ENCODE data around the gene ZNF407.

Gene ZNF407

DNA sequence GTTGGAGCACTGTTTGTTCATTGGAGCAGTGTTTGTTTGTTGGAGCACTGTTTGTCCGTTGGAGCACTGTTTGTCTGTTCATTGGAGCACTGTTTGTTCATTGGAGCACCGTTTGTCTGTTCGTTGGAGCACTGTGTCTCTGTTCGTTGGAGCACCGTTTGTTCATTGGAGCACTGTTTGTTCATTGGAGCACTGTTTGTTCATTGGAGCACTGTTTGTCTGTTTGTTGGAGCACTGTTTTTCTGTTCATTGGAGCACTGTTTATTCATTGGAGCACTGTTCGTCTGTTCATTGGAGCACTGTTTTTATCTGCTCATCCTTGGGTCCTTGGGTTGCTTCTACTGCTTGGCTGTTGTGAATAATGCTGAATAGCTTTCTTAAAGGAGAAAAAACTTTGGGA lies 74.7 kb downstream of the ZNF407 start:
- Histone ChIP-seq H3K4me2 (ENCODE audit: low read depth, low read length, poor library complexity, severe bottlenecking) (no peak overlapping the region), H3K9me2 (replicated peaks; ENCODE audit: insufficient read depth, low read length) (no peaks in the 10 kb centered on the region), H3F3A (ENCODE audit: insufficient read depth) (no peaks in the 10 kb centered on the region), H3K79me2 (ENCODE audit: insufficient read depth, low read length) (no peaks in the 10 kb centered on the region), H3K27ac (ENCODE audit: low read depth, low read length) (no peak overlapping the region), H3K4me3 (ENCODE audit: insufficient read depth, low read length, poor library complexity, severe bottlenecking) (no peak overlapping the region), H4K20me1 (ENCODE audit: low read depth, low read length) (no peaks in the 10 kb centered on the region), H3K9me3 (ENCODE audit: insufficient read depth, low read length) (no peaks in the 10 kb centered on the region), H3K27me3 (ENCODE audit: low read length) (no peaks in the 10 kb centered on the region), H2AFZ (ENCODE audit: low read depth, low read length, severe bottlenecking) (no peak overlapping the region), H3K9ac (ENCODE audit: low read length) (no peak overlapping the region), H3K36me3 (ENCODE audit: low read length) (no peaks in the 10 kb centered on the region)
- TF ChIP-seq, protein P1, sequence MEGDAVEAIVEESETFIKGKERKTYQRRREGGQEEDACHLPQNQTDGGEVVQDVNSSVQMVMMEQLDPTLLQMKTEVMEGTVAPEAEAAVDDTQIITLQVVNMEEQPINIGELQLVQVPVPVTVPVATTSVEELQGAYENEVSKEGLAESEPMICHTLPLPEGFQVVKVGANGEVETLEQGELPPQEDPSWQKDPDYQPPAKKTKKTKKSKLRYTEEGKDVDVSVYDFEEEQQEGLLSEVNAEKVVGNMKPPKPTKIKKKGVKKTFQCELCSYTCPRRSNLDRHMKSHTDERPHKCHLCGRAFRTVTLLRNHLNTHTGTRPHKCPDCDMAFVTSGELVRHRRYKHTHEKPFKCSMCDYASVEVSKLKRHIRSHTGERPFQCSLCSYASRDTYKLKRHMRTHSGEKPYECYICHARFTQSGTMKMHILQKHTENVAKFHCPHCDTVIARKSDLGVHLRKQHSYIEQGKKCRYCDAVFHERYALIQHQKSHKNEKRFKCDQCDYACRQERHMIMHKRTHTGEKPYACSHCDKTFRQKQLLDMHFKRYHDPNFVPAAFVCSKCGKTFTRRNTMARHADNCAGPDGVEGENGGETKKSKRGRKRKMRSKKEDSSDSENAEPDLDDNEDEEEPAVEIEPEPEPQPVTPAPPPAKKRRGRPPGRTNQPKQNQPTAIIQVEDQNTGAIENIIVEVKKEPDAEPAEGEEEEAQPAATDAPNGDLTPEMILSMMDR (IDR thresholded peaks at IDR 0.05; ENCODE audit: insufficient read depth, low read length, poor library complexity, severe bottlenecking) = no peak
- TF ChIP-seq EZH2phosphoT487 (conservative IDR thresholded peaks at IDR 0.05; ENCODE audit: low read length) = no peak

DNA sequence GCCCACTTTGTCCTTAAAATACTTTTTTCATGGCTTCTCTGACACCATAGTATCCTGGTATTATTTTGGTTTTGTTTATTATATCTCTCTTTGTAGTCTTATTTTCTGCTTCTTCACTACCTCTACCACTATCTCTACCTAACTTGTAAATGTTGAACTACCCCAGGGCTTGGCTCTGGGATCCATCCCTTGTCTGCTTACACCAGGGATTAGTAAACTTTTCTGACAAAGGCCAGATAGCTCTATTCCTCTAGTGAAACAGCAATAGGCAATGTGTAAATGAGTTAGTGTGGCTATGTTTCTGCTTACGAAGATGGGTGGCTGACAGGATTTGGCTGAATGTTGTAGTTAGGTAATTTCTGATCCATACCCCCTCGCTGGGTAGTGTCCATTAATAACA lies 76.8 kb downstream of the ZNF407 start:
- Histone ChIP-seq H3K4me3 (ENCODE audit: insufficient read depth, low read length, poor library complexity, severe bottlenecking) (no peak overlapping the region), H3K27ac (ENCODE audit: low read depth, low read length) (no peak overlapping the region), H2AFZ (ENCODE audit: low read depth, low read length, severe bottlenecking) (no peak overlapping the region), H3K9me3 (ENCODE audit: insufficient read depth, low read length) (no peaks in the 10 kb centered on the region), H3K4me2 (ENCODE audit: low read depth, low read length, poor library complexity, severe bottlenecking) (no peak overlapping the region), H3K9me2 (replicated peaks; ENCODE audit: insufficient read depth, low read length) (no peaks in the 10 kb centered on the region), H3K36me3 (ENCODE audit: low read length) (no peaks in the 10 kb centered on the region), H3F3A (ENCODE audit: insufficient read depth) (no peaks in the 10 kb centered on the region), H3K27me3 (ENCODE audit: low read length) (no peaks in the 10 kb centered on the region), H4K20me1 (ENCODE audit: low read depth, low read length) (no peaks in the 10 kb centered on the region), H3K9ac (ENCODE audit: low read length) (no peak overlapping the region), H3K79me2 (ENCODE audit: insufficient read depth, low read length) (no peaks in the 10 kb centered on the region)
- no peak for TF ChIP-seq EZH2phosphoT487 (conservative IDR thresholded peaks at IDR 0.05; ENCODE audit: low read length)
- TF ChIP-seq, protein P1 (IDR thresholded peaks at IDR 0.05; ENCODE audit: insufficient read depth, low read length, poor library complexity, severe bottlenecking) = no peak

DNA sequence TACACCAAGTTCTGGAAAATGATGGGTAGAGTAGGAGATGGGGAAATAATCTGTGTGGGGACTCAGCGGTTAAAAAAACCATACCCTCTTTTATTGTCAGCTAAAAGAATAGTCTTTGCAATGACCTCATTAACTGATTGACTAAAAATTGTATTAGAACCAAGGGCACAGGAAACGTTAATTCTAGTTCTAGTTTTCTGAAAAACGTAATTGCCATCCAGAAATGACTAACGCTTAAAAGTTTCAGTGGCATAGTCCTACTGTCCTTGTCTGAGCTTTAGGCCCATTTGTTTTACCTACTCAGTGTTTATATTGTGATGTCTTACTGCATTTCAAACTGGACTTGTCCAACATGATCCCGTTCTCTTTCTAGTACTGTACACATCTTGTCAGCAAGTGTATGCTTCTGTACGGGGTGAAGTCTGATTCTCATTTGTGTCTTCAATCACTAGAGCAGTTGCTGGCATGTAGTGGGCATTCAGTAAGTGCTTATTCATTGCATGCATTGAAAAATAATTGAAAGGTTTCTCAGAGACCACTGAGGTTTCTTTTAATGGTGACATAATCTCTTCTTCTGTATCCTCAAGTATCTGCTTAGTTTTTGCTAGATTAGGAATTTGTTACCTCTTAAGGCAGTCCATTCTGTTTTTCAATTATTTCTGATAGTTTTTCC lies 81.5 kb downstream of the ZNF407 start:
- no peaks in the 10 kb centered on the region for H3K79me2 ChIP-seq (ENCODE audit: insufficient read depth, low read length)
- no peaks in the 10 kb centered on the region for H4K20me1 ChIP-seq (ENCODE audit: low read depth, low read length)
- H3K9me2 ChIP-seq (replicated peaks; ENCODE audit: insufficient read depth, low read length) = no peaks in the 10 kb centered on the region
- H2AFZ ChIP-seq (ENCODE audit: low read depth, low read length, severe bottlenecking) = no peak overlapping the region
- H3K4me3 ChIP-seq (ENCODE audit: insufficient read depth, low read length, poor library complexity, severe bottlenecking) = no peak overlapping the region
- no peaks in the 10 kb centered on the region for H3K27me3 ChIP-seq (ENCODE audit: low read length)
- TF ChIP-seq EZH2phosphoT487 (conservative IDR thresholded peaks at IDR 0.05; ENCODE audit: low read length) = no peak
- TF ChIP-seq, protein P1 (IDR thresholded peaks at IDR 0.05; ENCODE audit: insufficient read depth, low read length, poor library complexity, severe bottlenecking) = no peak
- no peak overlapping the region for H3K9ac ChIP-seq (ENCODE audit: low read length)
- no peaks in the 10 kb centered on the region for H3K36me3 ChIP-seq (ENCODE audit: low read length)
- H3K9me3 ChIP-seq (ENCODE audit: insufficient read depth, low read length) = no peaks in the 10 kb centered on the region
- H3F3A ChIP-seq (ENCODE audit: insufficient read depth) = no peaks in the 10 kb centered on the region
- H3K27ac ChIP-seq (ENCODE audit: low read depth, low read length) = no peak overlapping the region
- H3K4me2 ChIP-seq (ENCODE audit: low read depth, low read length, poor library complexity, severe bottlenecking) = no peak overlapping the region
